Brain microvascular endothelial cell (primary cell): Measurements from ENCODE around the gene FAM9C.
A peak's percentile ranks its signal among the peaks of the same experiment; 100 is the strongest.

ENCODE experiments used
- DNase-seq: peaks from one replicate; pipeline ENCODE4 v3.0.0-alpha.2; 2020
- H3K27ac ChIP-seq: fragments of 250-450 bp; sonication (Bioruptor Pico); 2 replicates; pipeline ENCODE4 v1.5.1; 2020; ENCODE audit warnings: mild to moderate bottlenecking, moderate library complexity
- H3K27me3 ChIP-seq: fragments of 250-450 bp; sonication (Bioruptor Pico); replicated peaks from 2 replicates; pipeline ENCODE4 v1.5.1; 2020; ENCODE audit warnings: mild to moderate bottlenecking
- H3K36me3 ChIP-seq: fragments of 250-450 bp; sonication (Bioruptor Pico); replicated peaks from 2 replicates; pipeline ENCODE4 v1.5.1; 2020; ENCODE audit warnings: mild to moderate bottlenecking
- H3K4me3 ChIP-seq: 2 replicates; pipeline ENCODE4 v1.5.1; 2011; ENCODE audit warnings: low read depth, mild to moderate bottlenecking, control low read depth, low read length, moderate library complexity
- in situ Hi-C: cut with HindIII; loops from 2 replicates; pipeline ENCODE4 v1.10.0; 2017; ENCODE audit warnings: low sequenced_read_pairs, low pct_ligation_motif_present
- TF ChIP-seq, protein P1 (sequence below): IDR thresholded peaks from 2 replicates; pipeline ENCODE4 v1.5.1; 2011; ENCODE audit warnings: low read depth, mild to moderate bottlenecking, moderate library complexity, low read length, control low read depth, inconsistent platforms; ENCODE audit errors: missing control alignments

FAM9C gene

DNA sequence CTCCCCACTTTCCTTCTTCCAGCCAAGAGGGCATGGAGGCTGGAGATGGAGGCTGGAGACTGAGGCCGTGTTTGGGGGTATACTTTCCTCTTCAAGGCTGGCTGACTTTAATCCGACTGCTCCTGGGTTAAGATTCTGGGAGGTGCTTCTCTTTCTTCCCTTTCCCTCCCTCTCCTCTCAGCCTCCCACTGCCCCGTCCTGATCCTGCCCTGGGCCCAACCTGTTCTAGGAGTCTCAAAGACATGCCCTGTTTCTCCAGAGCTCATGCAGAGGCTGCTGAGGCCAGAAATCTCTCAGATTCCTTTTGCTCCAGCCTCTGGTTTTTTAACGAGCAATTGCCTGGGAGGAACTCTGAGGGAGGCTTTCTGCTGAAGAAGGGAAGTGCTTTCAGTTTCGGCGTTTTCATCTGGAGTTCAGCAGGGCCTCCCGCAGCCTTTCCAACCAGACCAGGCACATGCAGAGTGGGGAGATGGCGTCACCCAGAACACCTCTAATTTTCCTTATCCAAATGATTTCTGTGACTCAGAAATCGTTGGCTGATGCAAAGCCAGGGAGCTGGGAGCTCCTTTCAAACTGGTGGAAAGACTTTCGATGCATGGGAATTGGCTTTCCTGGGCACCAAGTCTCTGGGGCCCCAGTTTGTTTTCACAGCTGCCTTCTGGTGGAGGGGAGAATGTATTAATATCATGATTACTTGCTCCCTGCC is 34.5 kb upstream of the FAM9C start:
- Histone ChIP-seq H3K27me3 (no peaks in the 10 kb centered on the region), H3K36me3 (no peaks in the 10 kb centered on the region), H3K4me3 (no peak overlapping the region), H3K27ac (peak overlapping the region; percentile 76)
- in situ Hi-C loops = no loop called here
- TF ChIP-seq, protein P1, sequence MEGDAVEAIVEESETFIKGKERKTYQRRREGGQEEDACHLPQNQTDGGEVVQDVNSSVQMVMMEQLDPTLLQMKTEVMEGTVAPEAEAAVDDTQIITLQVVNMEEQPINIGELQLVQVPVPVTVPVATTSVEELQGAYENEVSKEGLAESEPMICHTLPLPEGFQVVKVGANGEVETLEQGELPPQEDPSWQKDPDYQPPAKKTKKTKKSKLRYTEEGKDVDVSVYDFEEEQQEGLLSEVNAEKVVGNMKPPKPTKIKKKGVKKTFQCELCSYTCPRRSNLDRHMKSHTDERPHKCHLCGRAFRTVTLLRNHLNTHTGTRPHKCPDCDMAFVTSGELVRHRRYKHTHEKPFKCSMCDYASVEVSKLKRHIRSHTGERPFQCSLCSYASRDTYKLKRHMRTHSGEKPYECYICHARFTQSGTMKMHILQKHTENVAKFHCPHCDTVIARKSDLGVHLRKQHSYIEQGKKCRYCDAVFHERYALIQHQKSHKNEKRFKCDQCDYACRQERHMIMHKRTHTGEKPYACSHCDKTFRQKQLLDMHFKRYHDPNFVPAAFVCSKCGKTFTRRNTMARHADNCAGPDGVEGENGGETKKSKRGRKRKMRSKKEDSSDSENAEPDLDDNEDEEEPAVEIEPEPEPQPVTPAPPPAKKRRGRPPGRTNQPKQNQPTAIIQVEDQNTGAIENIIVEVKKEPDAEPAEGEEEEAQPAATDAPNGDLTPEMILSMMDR = no peak
- DNase-seq = peak; percentile 81

DNA sequence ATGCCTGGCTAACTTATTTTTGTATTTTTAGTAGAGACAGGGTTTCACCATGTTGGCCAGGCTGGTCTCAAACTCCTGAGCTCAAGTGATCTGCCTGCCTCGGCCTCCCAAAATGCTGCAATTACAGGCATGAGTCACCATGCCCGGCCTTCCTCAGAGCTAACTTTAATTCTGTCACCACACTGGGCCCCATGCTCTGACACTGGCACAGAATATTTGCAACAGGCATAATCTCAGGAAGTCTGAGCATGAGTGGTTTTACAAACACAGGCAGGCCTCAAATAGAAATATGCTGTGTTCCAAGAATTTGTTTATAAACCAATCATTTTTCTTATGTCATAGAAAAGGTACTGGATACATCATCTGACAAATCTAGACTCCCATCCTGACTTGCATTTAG is 32.7 kb upstream of the FAM9C start:
- Histone ChIP-seq H3K36me3 (no peaks in the 10 kb centered on the region), H3K27me3 (no peaks in the 10 kb centered on the region), H3K4me3 (no peak overlapping the region), H3K27ac (peak overlapping the region; percentile 27)
- TF ChIP-seq, protein P1 = no peak
- in situ Hi-C loops = no loop called here
- no peak for DNase-seq

DNA sequence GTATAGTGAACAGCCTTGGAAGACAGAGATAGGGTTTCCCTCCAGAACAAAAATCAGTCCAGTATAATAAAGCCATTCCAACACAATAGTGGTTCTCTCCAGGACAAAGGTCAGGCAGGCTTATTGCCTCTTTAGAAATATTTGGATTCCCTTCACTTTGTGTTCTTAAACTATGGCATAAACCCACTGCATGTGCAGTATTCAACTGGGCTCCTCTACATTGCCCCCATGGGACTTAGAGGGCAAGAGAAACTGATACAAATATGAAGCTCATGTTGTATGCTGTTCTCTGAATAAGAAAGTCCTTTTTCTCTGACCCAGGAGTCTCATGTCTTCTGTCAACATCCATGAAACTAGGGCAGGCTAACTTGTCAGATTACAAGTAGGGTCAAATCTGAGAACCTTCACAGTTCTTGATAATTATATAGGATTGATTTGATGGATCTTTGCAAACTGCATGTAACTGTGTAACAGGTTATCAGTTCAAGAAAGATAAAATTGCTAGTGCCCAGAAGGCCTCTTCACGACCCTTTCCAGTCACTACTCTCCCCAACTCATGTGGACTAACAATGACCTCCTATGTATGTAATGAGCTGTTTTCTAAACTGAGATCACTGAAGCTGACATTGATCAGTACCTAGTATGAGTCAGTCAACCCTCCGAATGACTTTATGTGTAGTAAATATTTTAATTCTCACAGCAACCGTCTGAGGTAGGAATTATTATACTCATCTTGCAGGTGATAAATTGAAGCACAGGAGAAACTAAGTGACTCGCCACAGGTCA is 31.9 kb upstream of the FAM9C start:
- H3K27me3 ChIP-seq = no peaks in the 10 kb centered on the region
- TF ChIP-seq, protein P1 = no peak
- H3K4me3 ChIP-seq = no peak overlapping the region
- DNase-seq = no peak
- in situ Hi-C loops = no loop called here
- no peak overlapping the region for H3K27ac ChIP-seq
- no peaks in the 10 kb centered on the region for H3K36me3 ChIP-seq

DNA sequence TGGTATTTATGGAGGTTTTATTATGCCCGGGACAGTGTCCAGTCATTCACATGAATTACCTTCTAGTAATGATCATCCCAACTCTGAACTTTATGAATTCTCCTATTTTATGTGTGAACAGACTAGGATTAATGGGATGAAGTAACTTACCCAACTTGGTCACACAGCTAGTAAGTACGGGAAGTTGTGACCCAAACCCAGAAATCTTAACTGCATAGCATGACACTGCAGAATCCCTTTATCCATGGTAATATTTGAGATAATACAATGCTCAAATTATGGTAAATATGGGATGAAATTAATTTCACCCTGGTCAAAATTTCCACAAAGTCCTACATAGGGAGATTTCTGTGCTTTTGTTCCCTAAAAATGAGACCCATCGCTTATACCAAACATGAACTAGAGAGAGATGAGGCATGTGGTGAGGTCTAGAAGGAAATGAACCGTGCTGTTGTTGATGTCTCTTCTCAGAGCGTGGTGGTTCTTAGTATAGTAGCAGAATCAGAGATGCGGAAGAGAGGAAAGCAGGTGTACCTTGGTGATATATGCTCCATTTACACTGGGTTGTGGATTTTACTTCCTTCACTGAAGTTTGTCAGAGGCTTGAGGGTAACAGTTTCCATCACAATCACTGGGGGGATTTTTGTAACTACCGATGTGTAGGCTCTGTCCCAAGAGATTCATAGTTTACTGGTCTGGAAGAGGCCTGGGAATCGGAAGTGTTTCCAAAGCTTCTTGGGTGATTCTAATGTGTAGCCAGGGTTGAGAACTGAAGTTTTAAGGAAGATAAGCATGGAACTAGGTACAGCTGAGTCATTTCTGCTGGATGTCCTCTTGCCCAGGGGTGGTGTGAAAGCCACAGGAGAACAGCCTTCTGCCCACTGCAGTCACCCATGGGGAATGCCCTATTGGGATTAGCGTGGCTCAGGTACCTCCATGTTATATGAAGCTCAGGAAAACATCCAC is 30.2 kb upstream of the FAM9C start:
- Histone ChIP-seq H3K4me3 (no peak overlapping the region), H3K27me3 (no peaks in the 10 kb centered on the region), H3K36me3 (no peaks in the 10 kb centered on the region), H3K27ac (no peak overlapping the region)
- TF ChIP-seq, protein P1 = no peak
- DNase-seq = no peak
- in situ Hi-C loops = no loop called here

DNA sequence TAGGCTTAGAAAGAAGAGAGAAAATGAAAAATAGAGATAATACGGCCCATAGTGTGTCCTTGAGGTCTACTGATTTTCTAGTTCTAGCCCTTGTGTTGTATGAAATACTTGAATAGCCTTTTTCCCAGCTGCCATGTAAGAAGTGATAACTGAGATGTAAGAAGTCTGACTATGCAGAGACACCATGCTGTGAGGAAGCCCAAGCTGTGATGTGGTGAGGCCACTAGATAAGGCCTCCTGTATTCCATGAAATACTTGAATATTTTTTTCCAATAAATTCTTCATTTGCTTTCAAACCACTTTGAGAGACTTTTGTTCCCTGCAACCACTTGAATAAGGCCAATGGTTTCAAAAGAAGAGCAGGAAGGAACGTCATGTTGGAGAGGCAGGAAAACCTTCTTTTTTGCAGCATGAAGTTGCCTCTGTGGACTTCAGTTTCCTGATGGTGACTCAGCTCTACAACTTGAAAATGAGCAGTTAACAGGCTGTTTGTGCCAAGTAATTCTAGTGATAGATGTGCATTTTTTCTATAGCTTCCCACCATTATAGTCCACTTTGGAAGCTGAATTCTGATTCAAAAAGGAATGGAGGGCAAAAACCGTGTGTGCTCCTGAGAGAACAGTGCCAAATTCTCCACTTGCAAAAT is 25.5 kb upstream of the FAM9C start:
- TF ChIP-seq, protein P1 = no peak
- Histone ChIP-seq H3K27ac (no peak overlapping the region), H3K36me3 (no peaks in the 10 kb centered on the region), H3K4me3 (no peak overlapping the region), H3K27me3 (no peaks in the 10 kb centered on the region)
- in situ Hi-C loops = no loop called here
- DNase-seq = peak; percentile 15
